VCaP (cell line): Measurements from ENCODE around the gene PTGER3.

Source experiments
- H3K27ac ChIP-seq: fragments of 450-650 bp; 2 replicates; pipeline ENCODE4 v1.5.1; 2017
- CTCF ChIP-seq: fragments of 450-650 bp; conservative IDR thresholded peaks from 2 replicates; pipeline ENCODE4 v1.5.1; 2017; ENCODE audit warnings: mild to moderate bottlenecking, moderate library complexity

PTGER3 gene

GRCh38 chr1:71037829-71038620 is 9.6 kb downstream of the PTGER3 start:
- H3K27ac ChIP-seq: no peak overlapping the region
- TF ChIP-seq CTCF: no peak

- TF ChIP-seq CTCF: no peak
- no peak overlapping the region for H3K27ac ChIP-seq
Measured at GRCh38 chr1:71037066-71037465, 10.6 kb downstream of the PTGER3 start.

GRCh38 chr1:71033136-71033535 is 14.5 kb downstream of the PTGER3 start:
- no peak for TF ChIP-seq CTCF
- H3K27ac ChIP-seq: no peak overlapping the region

- TF ChIP-seq CTCF: no peak
- no peak overlapping the region for H3K27ac ChIP-seq
Measured at GRCh38 chr1:71031426-71031825, 16.2 kb downstream of the PTGER3 start.

- TF ChIP-seq CTCF: no peak
- H3K27ac ChIP-seq: no peak overlapping the region
Measured at GRCh38 chr1:71030026-71030425, 17.6 kb downstream of the PTGER3 start.

- H3K27ac ChIP-seq: no peak overlapping the region
- no peak for TF ChIP-seq CTCF
Measured at GRCh38 chr1:71028981-71029380, 18.6 kb downstream of the PTGER3 start.

GRCh38 chr1:71027991-71028390 is 19.6 kb downstream of the PTGER3 start:
- no peak for TF ChIP-seq CTCF
- H3K27ac ChIP-seq: no peak overlapping the region
